ENCODE measurements around the gene GLE1. TPM values are rescaled to one million over a fixed set of nuclear protein-coding genes. Genes with fewer than 3 reads are reported as not detected.

The GLE1 gene
- total RNA-seq, 4 donors from 2014 or later: 21.4 to 31.2 (median 24.4) TPM

- DNase-seq: no peak
- no peaks in the 10 kb centered on the region for H3K4me1 ChIP-seq
- WGBS, 2 donors: 99 to 100% methylated on average over 4 to 7 of the region's 7 CpGs
- intact Hi-C loops (cut with DNase I): no loop called here
- no peaks in the 10 kb centered on the region for H3K9me3 ChIP-seq
- H3K4me3 ChIP-seq: no peak overlapping the region
- no peaks in the 10 kb centered on the region for H3K27me3 ChIP-seq
- TF ChIP-seq CTCF (IDR thresholded peaks at IDR 0.05) (no peak), POLR2A (IDR thresholded peaks at IDR 0.05) (no peak)
- peaks cover 0 to 91% (median 0%) of the 10 kb centered on the region in 3 donors for H3K36me3 ChIP-seq
- H3K27ac ChIP-seq: no peak overlapping the region
Observed at GRCh38 chr9:128475867-128476266, 28.7 kb upstream of the GLE1 start.

GRCh38 chr9:128479262-128479661, 25.3 kb upstream of the GLE1 start:
- no peaks in the 10 kb centered on the region for H3K9me3 ChIP-seq
- no peaks in the 10 kb centered on the region for H3K27me3 ChIP-seq
- H3K27ac ChIP-seq: no peak overlapping the region
- H3K4me1 ChIP-seq: no peaks in the 10 kb centered on the region
- H3K36me3 ChIP-seq: peaks cover 4 to 100% (median 6%) of the 10 kb centered on the region in 3 donors
- no peak for DNase-seq
- WGBS, 2 donors: no CpG with 5 or more reads among the region's 1 CpG
- TF ChIP-seq CTCF (IDR thresholded peaks at IDR 0.05) (no peak), POLR2A (IDR thresholded peaks at IDR 0.05) (no peak)
- H3K4me3 ChIP-seq: no peak overlapping the region
- intact Hi-C loops (cut with DNase I): no loop called here

- 93 to 96% methylated on average over 10 of the region's 10 CpGs for WGBS, 2 donors
- H3K36me3 ChIP-seq: peaks cover 8 to 100% (median 15%) of the 10 kb centered on the region in 3 donors
- no peak overlapping the region for H3K27ac ChIP-seq
- no peak for TF ChIP-seq CTCF (IDR thresholded peaks at IDR 0.05)
- TF ChIP-seq POLR2A (IDR thresholded peaks at IDR 0.05): no peak
- H3K27me3 ChIP-seq: no peaks in the 10 kb centered on the region
- no peak overlapping the region for H3K4me3 ChIP-seq
- no peaks in the 10 kb centered on the region for H3K9me3 ChIP-seq
- H3K4me1 ChIP-seq: no peaks in the 10 kb centered on the region
- DNase-seq: no peak
- intact Hi-C loops (cut with DNase I): no loop called here
Observed at GRCh38 chr9:128481561-128481960, 23.0 kb upstream of the GLE1 start.

GRCh38 chr9:128482186-128482585, 22.3 kb upstream of the GLE1 start:
- Histone ChIP-seq H3K36me3 (peaks cover 13 to 100% (median 15%) of the 10 kb centered on the region in 3 donors), H3K27ac (no peak overlapping the region), H3K4me1 (no peaks in the 10 kb centered on the region), H3K9me3 (no peaks in the 10 kb centered on the region), H3K27me3 (no peaks in the 10 kb centered on the region), H3K4me3 (no peak overlapping the region)
- intact Hi-C loops (cut with DNase I): no loop called here
- no peak for TF ChIP-seq POLR2A (IDR thresholded peaks at IDR 0.05)
- TF ChIP-seq CTCF (IDR thresholded peaks at IDR 0.05): no peak
- WGBS, 2 donors: 95 to 97% methylated on average over 7 of the region's 7 CpGs
- no peak for DNase-seq

GRCh38 chr9:128484686-128485413, 19.7 kb upstream of the GLE1 start:
- TF ChIP-seq POLR2A (IDR thresholded peaks at IDR 0.05) (no peak), CTCF (IDR thresholded peaks at IDR 0.05) (no peak)
- H3K4me3 ChIP-seq: no peak overlapping the region
- WGBS, 2 donors: 89 to 94% methylated on average over 13 to 15 of the region's 17 CpGs
- no peaks in the 10 kb centered on the region for H3K9me3 ChIP-seq
- no peaks in the 10 kb centered on the region for H3K4me1 ChIP-seq
- peaks cover 17 to 100% (median 21%) of the 10 kb centered on the region in 3 donors for H3K36me3 ChIP-seq
- no peak overlapping the region for H3K27ac ChIP-seq
- no peaks in the 10 kb centered on the region for H3K27me3 ChIP-seq
- intact Hi-C loops (cut with DNase I): no loop called here
- DNase-seq: no peak

All from esophagus squamous epithelium (tissue), 5 donors.